Neural cell (in vitro differentiated cells): ENCODE data around the gene RFX2. TPM values are rescaled to one million over a fixed set of nuclear protein-coding genes. Genes with fewer than 3 reads are reported as not detected.

Experiments used
- H2AFZ ChIP-seq: fragments of 200-600, 300-800 bp; sonication (generic), shearing (Covaris generic); 2 replicates; pipeline ENCODE4 v1.6.0; 2014; ENCODE audit warnings: low read depth, mild to moderate bottlenecking, antibody characterized with exemption, low read length, moderate library complexity
- H3F3A ChIP-seq: fragments of 200-600 bp; shearing (Covaris generic); 2 replicates; pipeline ENCODE4 v1.6.1; 2016; ENCODE audit warnings: mild to moderate bottlenecking, moderate library complexity, mixed read lengths, antibody characterized with exemption, low read length; ENCODE audit not compliant: insufficient read depth, poor library complexity, severe bottlenecking
- H3K27ac ChIP-seq: fragments of 200-600, 300-800 bp; sonication (generic), shearing (Covaris generic); 2 replicates; pipeline ENCODE4 v1.5.1; 2014; ENCODE audit warnings: mild to moderate bottlenecking, low read length, moderate library complexity
- H3K27me3 ChIP-seq: fragments of 300-800, 200-600 bp; sonication (generic), shearing (Covaris generic); 2 replicates; pipeline ENCODE4 v1.6.0; 2014; ENCODE audit warnings: mild to moderate bottlenecking, low read depth, low read length, moderate library complexity; ENCODE audit not compliant: insufficient read depth
- H3K36me3 ChIP-seq: fragments of 300-800, 200-600 bp; sonication (generic), shearing (Covaris generic); 2 replicates; pipeline ENCODE4 v1.5.1; 2014; ENCODE audit warnings: mild to moderate bottlenecking, antibody characterized with exemption, low read length, moderate library complexity; ENCODE audit not compliant: insufficient read depth
- H3K4me2 ChIP-seq: fragments of 300-800, 200-600 bp; sonication (generic), shearing (Covaris generic); 2 replicates; pipeline ENCODE4 v1.6.0; 2014; ENCODE audit warnings: mild to moderate bottlenecking, low read length
- H3K4me3 ChIP-seq: fragments of 300-800, 200-600 bp; sonication (generic), shearing (Covaris generic); 2 replicates; pipeline ENCODE4 v1.5.1; 2014; ENCODE audit warnings: mild to moderate bottlenecking, low read length, moderate library complexity
- H3K79me2 ChIP-seq: fragments of 200-600 bp; shearing (Covaris generic); replicated peaks from 2 replicates; pipeline ENCODE4 v1.6.0; 2014; ENCODE audit warnings: mild to moderate bottlenecking, low read length, moderate library complexity; ENCODE audit not compliant: insufficient read depth
- H3K9ac ChIP-seq: fragments of 300-800, 200-600 bp; sonication (generic), shearing (Covaris generic); 2 replicates; pipeline ENCODE4 v1.6.1; 2016; ENCODE audit warnings: mild to moderate bottlenecking, low read length, mixed read lengths
- H3K9me2 ChIP-seq: fragments of 200-600 bp; shearing (Covaris generic); 2 replicates; pipeline ENCODE4 v1.6.1; 2016; ENCODE audit warnings: mild to moderate bottlenecking, low read length, mixed read lengths; ENCODE audit not compliant: insufficient read depth
- H3K9me3 ChIP-seq: fragments of 200-600, 300-800 bp; sonication (generic), shearing (Covaris generic); 2 replicates; pipeline ENCODE4 v1.6.1; 2016; ENCODE audit warnings: mild to moderate bottlenecking, mixed run types, low read length, moderate library complexity, mixed read lengths
- H4K20me1 ChIP-seq: fragments of 200-600 bp; shearing (Covaris generic); 2 replicates; pipeline ENCODE4 v1.6.1; 2016; ENCODE audit warnings: mild to moderate bottlenecking, mixed run types; ENCODE audit not compliant: insufficient read depth
- CTCF ChIP-seq: fragments of 450-650 bp; IDR thresholded peaks from 2 replicates; pipeline ENCODE4 v1.5.1; 2014; ENCODE audit warnings: antibody characterized with exemption, mild to moderate bottlenecking, moderate library complexity; ENCODE audit not compliant: poor library complexity, severe bottlenecking
- EP300 ChIP-seq: fragments of 450-650 bp; conservative IDR thresholded peaks from 2 replicates; pipeline ENCODE4 v1.6.1; 2014; ENCODE audit warnings: antibody characterized with exemption, mild to moderate bottlenecking, moderate library complexity; ENCODE audit not compliant: poor library complexity, severe bottlenecking
- MXI1 ChIP-seq: fragments of 450-650 bp; conservative IDR thresholded peaks from 2 replicates; pipeline ENCODE4 v1.6.1; 2014; ENCODE audit warnings: antibody characterized with exemption, mild to moderate bottlenecking; ENCODE audit not compliant: poor library complexity, severe bottlenecking
- RAD21 ChIP-seq: fragments of 450-650 bp; conservative IDR thresholded peaks from 2 replicates; pipeline ENCODE4 v1.6.1; 2014; ENCODE audit warnings: antibody characterized with exemption, mild to moderate bottlenecking, moderate library complexity
- REST ChIP-seq: IDR thresholded peaks from 2 replicates; pipeline ENCODE4 v1.6.1; 2012; ENCODE audit warnings: borderline replicate concordance
- SMC3 ChIP-seq: fragments of 450-650 bp; conservative IDR thresholded peaks from 2 replicates; pipeline ENCODE4 v1.6.1; 2014; ENCODE audit warnings: antibody characterized with exemption, mild to moderate bottlenecking, moderate library complexity; ENCODE audit not compliant: poor library complexity
- TAF1 ChIP-seq: IDR thresholded peaks from 2 replicates; pipeline ENCODE4 v1.6.1; 2012; ENCODE audit warnings: low read depth
- polyA plus RNA-seq: library from polyadenylated mRNA; depleted of rRNA; stranded (reverse); fragments of >200 nt; gene quantifications from 2 replicates; pipeline ENCODE4 v1.2.3, GENCODE V29; 2014

The RFX2 gene
- polyA plus RNA-seq, 1 donor from 2014 or later: 0.69 TPM

GRCh38 chr19:5967571-5967970 is 142.7 kb downstream of the RFX2 start:
- peak overlapping the region; percentile 73 for H3K27ac ChIP-seq
- no peaks in the 10 kb centered on the region for H3K9me3 ChIP-seq
- no peaks in the 10 kb centered on the region for H3F3A ChIP-seq
- H3K4me3 ChIP-seq: peak overlapping the region; percentile 20
- H3K9ac ChIP-seq: no peak overlapping the region
- TF ChIP-seq SMC3 (no peak), EP300 (no peak), MXI1 (no peak), RAD21 (no peak), CTCF (no peak), TAF1 (no peak), REST (no peak)
- no peaks in the 10 kb centered on the region for H3K36me3 ChIP-seq
- no peak overlapping the region for H2AFZ ChIP-seq
- H3K79me2 ChIP-seq: peaks cover 89% of the 10 kb centered on the region
- no peak overlapping the region for H3K4me2 ChIP-seq
- H3K27me3 ChIP-seq: no peaks in the 10 kb centered on the region
- H3K9me2 ChIP-seq: no peaks in the 10 kb centered on the region
- peaks cover 13% of the 10 kb centered on the region for H4K20me1 ChIP-seq

GRCh38 chr19:5966941-5967340 is 143.4 kb downstream of the RFX2 start:
- H3K79me2 ChIP-seq: peaks cover 87% of the 10 kb centered on the region
- H4K20me1 ChIP-seq: peaks cover 13% of the 10 kb centered on the region
- H3K9ac ChIP-seq: peak overlapping the region; percentile 26

GRCh38 chr19:5966215-5966614 is 144.1 kb downstream of the RFX2 start:
- Histone ChIP-seq H3K4me3 (peak overlapping the region; percentile 20), H3K36me3 (no peaks in the 10 kb centered on the region), H3K27me3 (no peaks in the 10 kb centered on the region), H3K9me3 (no peaks in the 10 kb centered on the region), H3K9me2 (no peaks in the 10 kb centered on the region), H3K4me2 (peak overlapping the region; percentile 41), H4K20me1 (peaks cover 13% of the 10 kb centered on the region), H2AFZ (no peak overlapping the region), H3F3A (no peaks in the 10 kb centered on the region), H3K79me2 (peaks cover 80% of the 10 kb centered on the region), H3K9ac (peak overlapping the region; percentile 26), H3K27ac (peak overlapping the region; percentile 73)
- TF ChIP-seq RAD21 (no peak), SMC3 (no peak), CTCF (no peak), MXI1 (peak; percentile 14)

More at GRCh38 chr19:5966941-5967340, 143.4 kb downstream of the RFX2 start:
- TF ChIP-seq MXI1: no peak
- peak; percentile 59 for TF ChIP-seq EP300
- Histone ChIP-seq H3K4me2 (no peak overlapping the region), H3F3A (no peaks in the 10 kb centered on the region), H3K9me3 (no peaks in the 10 kb centered on the region), H3K36me3 (no peaks in the 10 kb centered on the region), H3K4me3 (peak overlapping the region; percentile 20), H3K27me3 (no peaks in the 10 kb centered on the region), H3K27ac (peak overlapping the region; percentile 73), H2AFZ (no peak overlapping the region), H3K9me2 (no peaks in the 10 kb centered on the region)
